Measurements from ENCODE around the gene LHFPL3.
A peak's percentile ranks its signal among the peaks of the same experiment; 100 is the strongest.

Gene LHFPL3

GRCh38 chr7:104603957-104604356 is 275.6 kb downstream of the LHFPL3 start:
- TF ChIP-seq, protein P1, sequence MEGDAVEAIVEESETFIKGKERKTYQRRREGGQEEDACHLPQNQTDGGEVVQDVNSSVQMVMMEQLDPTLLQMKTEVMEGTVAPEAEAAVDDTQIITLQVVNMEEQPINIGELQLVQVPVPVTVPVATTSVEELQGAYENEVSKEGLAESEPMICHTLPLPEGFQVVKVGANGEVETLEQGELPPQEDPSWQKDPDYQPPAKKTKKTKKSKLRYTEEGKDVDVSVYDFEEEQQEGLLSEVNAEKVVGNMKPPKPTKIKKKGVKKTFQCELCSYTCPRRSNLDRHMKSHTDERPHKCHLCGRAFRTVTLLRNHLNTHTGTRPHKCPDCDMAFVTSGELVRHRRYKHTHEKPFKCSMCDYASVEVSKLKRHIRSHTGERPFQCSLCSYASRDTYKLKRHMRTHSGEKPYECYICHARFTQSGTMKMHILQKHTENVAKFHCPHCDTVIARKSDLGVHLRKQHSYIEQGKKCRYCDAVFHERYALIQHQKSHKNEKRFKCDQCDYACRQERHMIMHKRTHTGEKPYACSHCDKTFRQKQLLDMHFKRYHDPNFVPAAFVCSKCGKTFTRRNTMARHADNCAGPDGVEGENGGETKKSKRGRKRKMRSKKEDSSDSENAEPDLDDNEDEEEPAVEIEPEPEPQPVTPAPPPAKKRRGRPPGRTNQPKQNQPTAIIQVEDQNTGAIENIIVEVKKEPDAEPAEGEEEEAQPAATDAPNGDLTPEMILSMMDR (IDR thresholded peaks at IDR 0.05; ENCODE audit: low read depth, low read length) = no peak
- TF ChIP-seq MYC (IDR thresholded peaks at IDR 0.05; ENCODE audit: low read depth, low read length) (no peak), POLR2A (IDR thresholded peaks at IDR 0.05; ENCODE audit: extremely low read depth, insufficient read length) (no peak), MAX (IDR thresholded peaks at IDR 0.05; ENCODE audit: low read depth, low read length) (no peak)
- no peak for DNase-seq (ENCODE audit: low read depth)
- no peak overlapping the region for H3K4me3 ChIP-seq (ENCODE audit: low read depth, low read length)

GRCh38 chr7:104604706-104605105 is 276.3 kb downstream of the LHFPL3 start:
- DNase-seq (ENCODE audit: low read depth) = no peak
- H3K4me3 ChIP-seq (ENCODE audit: low read depth, low read length) = no peak overlapping the region
- TF ChIP-seq, protein P1 (IDR thresholded peaks at IDR 0.05; ENCODE audit: low read depth, low read length) = no peak
- TF ChIP-seq POLR2A (IDR thresholded peaks at IDR 0.05; ENCODE audit: extremely low read depth, insufficient read length) (no peak), MAX (IDR thresholded peaks at IDR 0.05; ENCODE audit: low read depth, low read length) (no peak), MYC (IDR thresholded peaks at IDR 0.05; ENCODE audit: low read depth, low read length) (no peak)

DNA sequence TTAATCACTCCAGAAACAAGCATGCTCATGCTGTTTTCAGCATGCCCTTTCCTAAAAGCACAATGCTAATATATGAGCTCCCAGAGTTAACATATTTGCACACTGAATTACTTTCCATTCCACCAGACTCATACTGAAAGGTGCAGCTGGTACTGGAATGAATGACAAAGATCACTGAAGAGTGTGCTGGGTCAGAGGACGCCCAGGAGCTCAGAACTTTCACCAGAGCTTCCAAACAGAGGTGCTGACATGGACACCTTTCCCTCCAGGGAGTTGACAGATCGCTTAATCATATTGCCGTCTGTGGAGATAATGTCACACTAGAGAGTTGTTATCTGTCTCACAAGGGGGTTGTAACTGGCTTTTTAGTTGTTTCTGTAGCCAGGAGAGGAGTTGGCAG is 292.9 kb downstream of the LHFPL3 start:
- no peak overlapping the region for H3K4me3 ChIP-seq (ENCODE audit: low read depth, low read length)
- no peak for DNase-seq (ENCODE audit: low read depth)
- TF ChIP-seq MYC (IDR thresholded peaks at IDR 0.05; ENCODE audit: low read depth, low read length) (no peak), MAX (IDR thresholded peaks at IDR 0.05; ENCODE audit: low read depth, low read length) (no peak), POLR2A (IDR thresholded peaks at IDR 0.05; ENCODE audit: extremely low read depth, insufficient read length) (no peak)
- TF ChIP-seq, protein P1 (IDR thresholded peaks at IDR 0.05; ENCODE audit: low read depth, low read length) = no peak

GRCh38 chr7:104625956-104626355 is 297.6 kb downstream of the LHFPL3 start:
- TF ChIP-seq POLR2A (IDR thresholded peaks at IDR 0.05; ENCODE audit: extremely low read depth, insufficient read length) = no peak
- TF ChIP-seq, protein P1 (IDR thresholded peaks at IDR 0.05; ENCODE audit: low read depth, low read length) = no peak
- no peak for TF ChIP-seq MYC (IDR thresholded peaks at IDR 0.05; ENCODE audit: low read depth, low read length)
- TF ChIP-seq MAX (IDR thresholded peaks at IDR 0.05; ENCODE audit: low read depth, low read length) = no peak
- DNase-seq (ENCODE audit: low read depth) = no peak
- no peak overlapping the region for H3K4me3 ChIP-seq (ENCODE audit: low read depth, low read length)

DNA sequence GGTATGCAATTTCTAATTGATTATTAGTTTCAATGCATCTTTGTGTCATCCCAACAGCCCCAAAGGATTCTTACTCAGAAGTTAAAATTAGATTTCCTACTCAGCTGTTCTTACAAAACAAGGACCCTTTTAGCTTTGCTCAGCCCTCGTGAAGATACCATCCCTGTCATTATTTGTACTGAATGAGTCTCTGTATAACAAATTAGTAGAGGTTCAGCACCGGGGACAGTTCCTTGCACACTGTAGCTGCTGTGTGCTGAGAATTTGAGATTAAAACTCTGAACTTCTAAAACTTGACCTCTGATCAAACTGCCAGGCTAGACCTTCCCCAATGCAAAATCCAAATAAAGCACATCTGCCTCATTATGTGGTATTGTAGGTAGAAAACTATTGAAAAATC is 299.1 kb downstream of the LHFPL3 start:
- no peak overlapping the region for H3K4me3 ChIP-seq (ENCODE audit: low read depth, low read length)
- DNase-seq (ENCODE audit: low read depth) = peak; percentile 51
- TF ChIP-seq POLR2A (IDR thresholded peaks at IDR 0.05; ENCODE audit: extremely low read depth, insufficient read length) = no peak
- TF ChIP-seq, protein P1 (IDR thresholded peaks at IDR 0.05; ENCODE audit: low read depth, low read length) = no peak
- TF ChIP-seq MAX (IDR thresholded peaks at IDR 0.05; ENCODE audit: low read depth, low read length) = no peak
- TF ChIP-seq MYC (IDR thresholded peaks at IDR 0.05; ENCODE audit: low read depth, low read length) = no peak

- no peak overlapping the region for H3K4me3 ChIP-seq (ENCODE audit: low read depth, low read length)
- no peak for DNase-seq (ENCODE audit: low read depth)
- TF ChIP-seq MAX (IDR thresholded peaks at IDR 0.05; ENCODE audit: low read depth, low read length) = no peak
- no peak for TF ChIP-seq MYC (IDR thresholded peaks at IDR 0.05; ENCODE audit: low read depth, low read length)
These were observed 299.6 kb downstream of the LHFPL3 start for GRCh38 chr7:104628017-104628416.
